ENCODE measurements around the gene ZP1.

GRCh38 chr11:60912223-60912850, 45.0 kb downstream of the ZP1 start:
- no peak for TF ChIP-seq POLR2AphosphoS5 (IDR thresholded peaks at IDR 0.05)
- TF ChIP-seq CTCF (IDR thresholded peaks at IDR 0.05), result no peak
- TF ChIP-seq POLR2A (IDR thresholded peaks at IDR 0.05), result no peak

All from breast epithelium (tissue), 3 donors.